Measurements from ENCODE around the gene TRAPPC6A.

DNA sequence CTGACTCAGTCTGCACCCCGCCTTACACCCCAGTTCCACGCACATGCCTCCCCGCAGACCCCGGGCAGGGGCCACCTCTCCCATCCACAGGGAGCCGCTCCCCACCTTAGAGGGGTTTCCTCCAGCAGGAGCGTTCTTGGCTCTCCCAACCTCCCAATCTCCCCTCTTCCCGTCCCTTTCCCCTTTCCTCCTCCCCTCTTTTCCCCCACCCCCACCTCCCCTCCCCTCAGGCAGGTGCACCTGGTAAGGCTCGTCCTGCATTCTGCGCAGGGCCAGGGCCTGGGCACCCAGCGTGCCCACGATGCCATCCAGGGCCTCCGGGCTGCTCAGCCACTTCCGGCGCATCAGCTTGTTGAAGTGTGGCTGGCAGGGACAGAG is 39.9 kb upstream of the TRAPPC6A start:
- TF ChIP-seq, protein P1, sequence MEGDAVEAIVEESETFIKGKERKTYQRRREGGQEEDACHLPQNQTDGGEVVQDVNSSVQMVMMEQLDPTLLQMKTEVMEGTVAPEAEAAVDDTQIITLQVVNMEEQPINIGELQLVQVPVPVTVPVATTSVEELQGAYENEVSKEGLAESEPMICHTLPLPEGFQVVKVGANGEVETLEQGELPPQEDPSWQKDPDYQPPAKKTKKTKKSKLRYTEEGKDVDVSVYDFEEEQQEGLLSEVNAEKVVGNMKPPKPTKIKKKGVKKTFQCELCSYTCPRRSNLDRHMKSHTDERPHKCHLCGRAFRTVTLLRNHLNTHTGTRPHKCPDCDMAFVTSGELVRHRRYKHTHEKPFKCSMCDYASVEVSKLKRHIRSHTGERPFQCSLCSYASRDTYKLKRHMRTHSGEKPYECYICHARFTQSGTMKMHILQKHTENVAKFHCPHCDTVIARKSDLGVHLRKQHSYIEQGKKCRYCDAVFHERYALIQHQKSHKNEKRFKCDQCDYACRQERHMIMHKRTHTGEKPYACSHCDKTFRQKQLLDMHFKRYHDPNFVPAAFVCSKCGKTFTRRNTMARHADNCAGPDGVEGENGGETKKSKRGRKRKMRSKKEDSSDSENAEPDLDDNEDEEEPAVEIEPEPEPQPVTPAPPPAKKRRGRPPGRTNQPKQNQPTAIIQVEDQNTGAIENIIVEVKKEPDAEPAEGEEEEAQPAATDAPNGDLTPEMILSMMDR (IDR thresholded peaks at IDR 0.05), result no peak
- no peak for TF ChIP-seq POLR2A (IDR thresholded peaks at IDR 0.05)
